Activated T-cell treated with anti-CD3 and anti-CD28 coated beads for 4 hours (primary cell): ENCODE data around the gene CREB3.

Experiments used
- DNase-seq: peaks from one replicate; pipeline ENCODE4 v3.0.0-alpha.2; 2020

The CREB3 gene

GRCh38 chr9:35728041-35728971, 4.2 kb upstream of the CREB3 start:
- DNase-seq = no peak

DNA sequence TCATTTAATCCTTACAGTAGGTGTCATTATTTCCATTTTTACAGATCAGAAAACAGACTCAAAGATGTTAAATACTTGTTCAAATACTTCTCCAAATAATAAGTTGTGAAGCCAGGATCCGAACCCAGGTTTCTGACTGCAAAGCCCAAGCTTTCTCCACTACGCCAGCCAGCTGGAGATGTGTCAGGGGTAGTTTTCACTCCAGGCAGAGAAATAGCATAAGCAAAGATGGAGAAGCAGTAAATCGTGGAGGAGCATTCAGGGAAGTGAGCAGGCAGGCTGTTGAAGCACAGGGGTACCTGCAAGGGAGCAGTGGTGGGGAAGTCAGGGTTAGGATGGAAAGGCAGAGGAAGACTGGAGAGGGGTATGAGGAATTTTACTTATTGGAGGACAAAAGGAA, 3.4 kb upstream of the CREB3 start:
- no peak for DNase-seq

- DNase-seq = no peak
Observed at GRCh38 chr9:35729700-35730485, 2.6 kb upstream of the CREB3 start.

GRCh38 chr9:35730486-35730854, 2.0 kb upstream of the CREB3 start:
- DNase-seq = no peak

DNA sequence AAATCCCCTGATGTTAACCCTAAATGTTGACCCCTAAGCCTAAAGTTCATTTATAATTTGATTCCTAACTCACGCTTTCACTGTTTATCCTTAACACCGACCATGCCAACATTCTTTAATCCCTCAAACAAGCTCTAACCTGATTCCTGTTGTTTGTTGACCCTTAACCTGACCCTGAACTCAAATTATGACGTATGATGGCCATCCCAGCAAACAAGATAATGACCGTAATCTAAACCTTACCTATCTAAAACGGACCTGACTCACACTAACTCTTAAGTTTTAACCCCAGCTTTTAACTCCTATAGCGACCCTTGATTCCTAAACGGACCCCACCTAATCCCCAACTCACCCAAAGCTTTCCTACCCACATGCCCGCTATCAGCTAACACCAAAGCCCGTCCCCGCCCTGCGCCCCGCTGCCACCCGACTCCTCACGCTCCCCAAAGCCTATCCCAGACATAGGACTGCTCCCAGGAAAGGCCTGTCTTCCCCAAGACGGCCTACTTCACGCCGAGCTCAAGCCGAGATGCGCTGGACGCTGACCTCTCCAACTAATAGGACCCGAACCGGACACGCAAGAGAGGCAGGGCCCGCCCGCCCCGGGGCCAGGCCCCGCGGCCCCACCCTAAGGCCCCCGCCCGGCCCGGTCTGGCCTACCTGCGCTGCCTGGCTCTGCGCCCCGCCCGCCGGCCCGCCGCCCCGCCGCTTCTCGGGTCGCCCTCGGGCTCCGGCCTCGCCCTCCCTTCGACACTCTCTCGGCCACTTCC, 866 bp upstream of the CREB3 start:
- no peak for DNase-seq

- DNase-seq = no peak
Observed at GRCh38 chr9:35732800-35733541, 505 bp downstream of the CREB3 start.

GRCh38 chr9:35734096-35734495, 1.6 kb downstream of the CREB3 start:
- no peak for DNase-seq

- peak; percentile 56 for DNase-seq
Observed at GRCh38 chr9:35736201-35736633, 3.8 kb downstream of the CREB3 start.

DNA sequence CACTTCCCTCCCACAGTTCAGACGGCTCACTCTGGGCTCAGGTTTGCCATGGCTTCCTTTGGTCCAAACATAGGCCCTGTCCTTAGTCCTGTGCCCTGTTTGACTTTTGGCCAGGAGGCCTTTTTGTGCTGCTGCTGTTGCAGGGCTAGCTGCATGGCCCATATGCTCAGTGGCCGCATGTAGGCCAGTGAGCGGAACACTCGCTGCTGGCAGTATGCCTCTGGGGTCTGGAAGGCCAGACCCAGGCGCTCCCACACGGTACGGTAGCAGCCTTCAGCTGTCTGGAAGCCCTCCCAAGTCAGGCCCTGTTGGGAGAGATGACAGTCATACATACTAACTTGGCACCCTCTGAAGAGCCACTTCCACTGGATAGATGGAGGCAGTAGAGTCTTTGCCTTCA, 4.7 kb downstream of the CREB3 start:
- no peak for DNase-seq

- DNase-seq = no peak
Observed at GRCh38 chr9:35738186-35738585, 5.7 kb downstream of the CREB3 start.

GRCh38 chr9:35738924-35739323, 6.5 kb downstream of the CREB3 start:
- no peak for DNase-seq

DNA sequence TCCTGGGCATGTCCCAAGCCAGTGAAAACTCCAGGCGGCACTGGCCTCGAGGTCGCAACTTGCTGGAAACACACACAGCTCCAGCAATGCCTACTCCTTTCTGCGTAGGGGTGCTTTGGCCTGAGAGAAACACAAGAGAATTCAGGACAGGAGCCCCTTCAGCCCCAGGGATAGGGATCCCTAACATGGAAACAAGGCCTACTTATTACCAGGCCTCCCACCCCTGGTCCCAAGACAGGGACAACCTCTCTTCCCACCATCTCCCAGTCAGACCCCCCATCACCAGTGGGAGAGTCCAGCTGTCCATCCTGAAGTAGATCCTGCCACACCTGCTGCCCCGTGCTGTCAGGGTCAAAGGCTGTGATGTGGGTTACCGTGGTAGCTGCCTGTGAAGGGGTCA, 7.8 kb downstream of the CREB3 start:
- no peak for DNase-seq

DNA sequence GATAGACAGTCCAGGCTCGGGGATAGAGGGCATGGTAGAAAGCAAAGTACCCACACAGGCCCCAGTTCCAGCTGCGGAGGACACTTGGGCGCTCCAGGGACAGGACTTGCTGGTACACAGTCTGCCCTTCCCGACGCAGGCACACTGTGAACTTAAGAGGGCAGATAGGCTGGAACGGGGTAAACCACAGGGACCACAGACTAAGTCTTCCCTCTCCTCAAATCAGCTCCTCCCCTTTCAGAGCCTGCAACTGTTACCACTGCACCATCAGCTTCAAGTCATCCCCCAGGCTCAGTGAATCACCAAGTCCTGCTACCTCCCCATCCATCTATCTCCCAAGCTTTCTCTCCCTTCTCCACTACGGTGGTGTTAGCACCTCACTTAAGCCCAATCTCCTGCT, 9.3 kb downstream of the CREB3 start:
- DNase-seq = no peak

GRCh38 chr9:35743452-35743851, 11.0 kb downstream of the CREB3 start:
- no peak for DNase-seq

DNA sequence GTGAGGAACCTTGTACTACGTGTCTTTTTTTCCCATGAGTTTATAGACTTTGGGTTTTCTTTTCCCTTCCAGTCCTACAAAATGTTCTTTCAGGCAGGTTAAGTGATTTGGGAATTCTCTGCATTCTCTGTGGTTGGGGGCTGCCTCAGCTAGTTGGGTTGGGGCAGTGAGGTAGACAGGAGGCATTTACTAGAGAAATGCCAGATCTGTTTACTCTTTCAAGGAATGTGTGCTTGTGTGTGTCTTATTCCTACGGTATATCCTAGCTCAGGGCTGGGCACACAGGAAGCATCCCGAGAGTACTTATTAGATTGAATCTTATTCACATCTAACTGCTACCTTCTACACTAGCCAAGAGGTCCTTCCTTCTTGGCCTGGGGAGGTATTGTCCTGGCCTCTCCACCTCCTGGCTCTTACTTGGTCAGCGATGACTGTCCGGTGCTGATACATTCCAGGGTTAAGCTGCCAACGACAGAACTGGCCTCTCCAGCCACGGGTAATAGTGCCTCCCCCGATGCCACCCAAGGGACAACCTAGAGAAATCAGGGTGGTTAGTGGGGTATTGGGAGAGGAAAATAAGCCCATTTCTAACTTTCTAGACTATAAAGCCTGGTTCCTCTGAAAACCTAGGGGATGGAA, 11.5 kb downstream of the CREB3 start:
- DNase-seq = no peak

DNA sequence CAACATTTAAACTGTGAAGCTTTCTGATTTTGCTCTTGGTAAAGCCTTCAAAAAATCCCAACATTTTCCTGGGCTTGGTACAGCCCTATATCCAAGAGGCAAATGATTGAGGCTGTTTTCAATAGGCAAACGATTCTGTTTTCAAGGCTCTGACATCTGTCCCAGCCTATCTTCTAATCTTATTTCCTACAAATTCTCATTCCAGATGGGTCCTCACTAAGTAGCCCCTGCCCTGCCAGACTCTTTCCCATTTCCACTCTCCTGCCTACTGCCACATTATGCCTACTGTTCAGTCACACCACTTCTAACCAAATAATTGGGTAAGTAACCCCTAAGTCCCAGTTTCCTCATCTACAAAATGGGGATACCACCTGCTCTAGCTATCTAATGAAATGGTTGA, 13.1 kb downstream of the CREB3 start:
- no peak for DNase-seq

DNA sequence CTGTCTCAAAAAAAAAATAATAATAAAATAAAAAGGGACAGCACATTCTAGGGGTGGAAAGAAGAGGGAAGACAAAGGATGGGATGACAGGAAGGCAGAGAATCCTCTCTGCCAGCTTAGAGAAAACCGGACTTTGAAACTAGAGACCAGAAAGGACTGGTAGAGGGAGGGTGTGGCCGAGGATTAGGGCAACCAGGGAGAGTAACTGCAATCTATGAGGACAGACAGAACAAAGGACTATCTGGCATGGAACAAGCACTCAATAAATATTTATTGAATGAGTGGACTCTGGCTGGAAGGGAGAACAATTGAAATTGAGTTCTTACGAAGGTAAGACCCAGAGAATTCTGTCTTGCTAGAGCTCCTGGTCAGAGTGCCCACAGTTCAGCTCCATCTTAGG, 14.1 kb downstream of the CREB3 start:
- DNase-seq = no peak

DNA sequence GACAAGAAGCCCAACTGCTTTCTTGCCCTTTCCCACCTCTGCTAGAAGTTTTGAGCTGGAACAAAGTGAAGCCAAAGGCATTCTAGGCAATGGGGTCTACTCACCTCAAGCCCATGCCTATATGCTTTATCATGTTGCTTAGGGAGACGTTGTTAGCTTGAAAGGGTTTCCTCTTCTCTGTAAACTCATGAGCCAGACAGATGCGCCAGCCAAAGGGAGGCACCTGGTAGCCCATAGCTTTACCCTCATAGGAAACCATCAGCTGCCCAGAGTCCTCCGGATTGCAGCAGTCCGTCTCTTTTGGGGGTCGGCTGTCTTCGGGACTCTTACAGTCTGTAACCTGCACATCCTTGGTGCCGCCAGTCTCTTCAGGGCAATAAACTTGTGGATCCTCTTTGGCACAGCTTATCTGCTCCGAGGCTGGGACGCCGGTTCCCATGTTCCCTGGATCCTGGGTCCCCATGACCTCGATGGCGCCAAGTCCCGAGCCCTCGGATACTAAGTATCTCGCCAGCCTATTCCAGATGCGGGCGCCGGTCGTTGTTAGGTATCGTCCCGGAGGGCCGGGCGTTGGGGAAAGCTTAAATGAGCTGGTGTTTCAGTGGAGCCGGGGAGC, 15.9 kb downstream of the CREB3 start:
- no peak for DNase-seq

DNA sequence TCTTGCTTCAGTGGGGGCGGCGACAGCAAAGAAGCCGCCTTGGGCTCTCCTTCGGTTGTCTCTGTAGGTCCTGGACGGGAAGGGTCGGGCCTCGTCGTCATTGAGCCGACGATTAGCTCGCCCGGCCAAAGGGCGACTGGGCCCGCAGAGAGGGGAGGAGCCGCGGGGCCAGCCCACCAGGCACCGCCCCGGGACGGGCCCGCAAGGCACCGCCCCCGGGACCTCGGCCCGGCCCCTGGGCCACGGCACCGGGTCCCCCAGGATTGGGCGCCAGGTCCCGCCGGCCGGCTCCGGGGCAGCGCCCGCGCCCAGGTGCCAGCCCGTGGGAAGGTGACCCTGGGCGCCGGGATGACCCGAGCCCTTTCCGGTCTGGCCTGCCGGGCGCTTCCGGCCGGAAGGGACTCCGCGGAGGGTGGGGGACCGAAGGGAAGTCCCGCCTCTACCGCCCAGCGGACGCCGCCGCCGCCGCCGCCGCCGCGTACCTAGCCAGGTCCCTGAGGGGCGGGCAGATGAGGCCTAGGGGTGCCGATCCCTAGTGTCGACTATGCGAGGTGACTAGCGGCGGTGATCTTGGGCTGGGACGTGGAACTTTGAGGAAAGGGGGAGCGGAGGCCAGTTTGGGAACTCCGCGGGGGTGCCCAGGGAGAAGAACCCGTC, 16.5 kb downstream of the CREB3 start, which contains the start of the genes GBA2 and RGP1:
TSS of gene GBA2 (minus strand) at position 371 of the 657 bp plus-strand sequence. CDS start 524 bp downstream, outside the sequence.
TSS of gene RGP1 (plus strand) at position 430 of the 657 bp plus-strand sequence. CDS start 469 bp downstream, outside the sequence.
- no peak for DNase-seq

GRCh38 chr9:35749515-35750255, 17.2 kb downstream of the CREB3 start:
- DNase-seq = no peak
